Heart left ventricle (tissue), 16 donors: ENCODE data around the gene ARPP19. TPM values are rescaled to one million over a fixed set of nuclear protein-coding genes. Genes with fewer than 3 reads are reported as not detected.
A peak's percentile ranks its signal among the peaks of the same experiment; 100 is the strongest.
"Not testable (repeated sequence)": the region's sequence is repeated elsewhere in the genome, so short reads cannot be mapped to it uniquely, and the experiment has no call there.

Experiments used
- ATAC-seq, 4 donors: fragments of 200-7000 bp; cut with Tn5 transposase; one replicate each; pipeline ENCODE4 v1.9.1; 2020 to 2022; ENCODE audit warnings: moderate library complexity in 4 of 4, mild to moderate bottlenecking in 3 of 4, moderate number of reproducible peaks in 1 of 4
- DNase-seq, 5 donors: peaks; one replicate each; pipeline ENCODE4 v3.0.0-alpha.2; 2020
- H3K27ac ChIP-seq, 12 donors: fragments of 200-600 bp; sonication (generic) in 4 of 12; one replicate each; pipeline versions ENCODE4 v1.5.0 to v1.8.0; 2016 to 2022; ENCODE audit warnings: mild to moderate bottlenecking in 2 of 12
- H3K27me3 ChIP-seq, 9 donors: fragments of 200-600 bp; sonication (generic) in 2 of 9; one replicate each; pipeline versions ENCODE4 v1.5.1 to v1.8.0; 2016 to 2022; ENCODE audit warnings: mild to moderate bottlenecking in 3 of 9
- H3K36me3 ChIP-seq, 9 donors: fragments of 200-600 bp; sonication (generic) in 2 of 9; one replicate each; pipeline versions ENCODE4 v1.5.0 to v1.8.0; 2018 to 2022; ENCODE audit warnings: mild to moderate bottlenecking in 2 of 9
- H3K4me1 ChIP-seq, 12 donors: fragments of 200-600 bp; sonication (generic) in 4 of 12; one replicate each; pipeline versions ENCODE4 v1.5.0 to v1.8.0; 2016 to 2022; ENCODE audit warnings: mild to moderate bottlenecking in 3 of 12
- H3K4me3 ChIP-seq, 12 donors: fragments of 200-600 bp; sonication (generic) in 4 of 12; one replicate each; pipeline versions ENCODE4 v1.5.0 to v1.8.0; 2017 to 2022; ENCODE audit warnings: mild to moderate bottlenecking in 9 of 12, moderate library complexity in 4 of 12
- H3K9me3 ChIP-seq, 12 donors: fragments of 200-600 bp; sonication (generic) in 4 of 12; one replicate each; pipeline versions ENCODE4 v1.5.0 to v1.8.0; 2016 to 2022; ENCODE audit warnings: mild to moderate bottlenecking in 1 of 12
- POLR2A ChIP-seq, 2 donors: fragments of 450-650 bp; IDR thresholded peaks; one replicate each; pipeline ENCODE4 v1.6.1; 2017; ENCODE audit warnings: antibody characterized with exemption in 2 of 2, mild to moderate bottlenecking in 2 of 2, moderate library complexity in 2 of 2
- whole genome bisulfite sequencing, 4 donors: extraction: QIAGEN DNeasy Blood & Tissue Kit in 2 of 4; methylation state at CpG; one replicate each; pipeline versions ENCODE4 v1.1.5 to v1.1.7; 2013 to 2018; 5-methylcytosine and 5-hydroxymethylcytosine counted together
- intact Hi-C, 10 donors: fragments of 100-400 bp; cut with DNase I; formaldehyde crosslinking; loops; one replicate each; pipeline versions ENCODE4 v1.11.1 to v1.14.2; 2022
- polyA plus RNA-seq, 2 donors: library from polyadenylated mRNA; stranded (reverse); fragments of 200-250 nt; gene quantifications; one replicate each; pipeline ENCODE4 v1.2.3, GENCODE V29; 2013
- total RNA-seq, 9 donors: library from RNA; depleted of rRNA in 2 of 9; stranded (reverse); fragments of >200 nt in 2 of 9; fragmentation: NEBNext Ultra II Directional in 3 of 9; extraction: Animal tissue kit (Norgen Biotek cat#: 25700) in 3 of 9; gene quantifications; one replicate each; pipeline versions ENCODE4 v1.1.0 to v1.2.4, GENCODE V29; 2016 to 2023
- TF ChIP-seq, protein P1 (sequence below), 12 donors: fragments of 200-600 bp; sonication (generic) in 4 of 12; IDR thresholded peaks; one replicate each; pipeline versions ENCODE4 v1.5.0 to v1.8.0; 2018 to 2022; ENCODE audit warnings: antibody characterized with exemption in 12 of 12, mild to moderate bottlenecking in 5 of 12
- donor health status: ischemic (EF 13 %, LVEDD 7.1; RV severe dilation, severe dysfunction).
- donor health status: healthy with polysubstance abuse.
- donor health status: DM: no; HTN: yes; CAD: no.
- donor health status: DM: no; HTN: no; CAD: no.
- donor health status: ischemic (EF 25% LVEDD 6.9; RV normal size, moderate dysfunction).
- donor health status: ischemic (EF 25% LVEDD 5.7; RV mildly dilated, moderate dysfunction).
- donor health status: healthy.
- donor health status: DM: yes; HTN: yes; CAD: no.
- donor health status: ischemic (EF 35%, LVEDD 5.7; RV mildly dilated, moderate dysfunction).
- donor health status: nonischemic (EF 11% LVEDD 7.7; RV severe dilation, severe dysfunction).
- donor health status: DM: yes; HTN: yes; CAD: no.
- donor health status: PGD.
- donor health status: ischemic (EF 29% LVEDD 5.4; RV normal size, mild dysfunction).
- donor health status: nonischemic (EF 23%, LVEDD 6.1; RV moderate dilation, normal function).

The ARPP19 gene
- total and polyA plus RNA-seq, 11 donors = 28.5 to 182 (median 147) TPM

DNA sequence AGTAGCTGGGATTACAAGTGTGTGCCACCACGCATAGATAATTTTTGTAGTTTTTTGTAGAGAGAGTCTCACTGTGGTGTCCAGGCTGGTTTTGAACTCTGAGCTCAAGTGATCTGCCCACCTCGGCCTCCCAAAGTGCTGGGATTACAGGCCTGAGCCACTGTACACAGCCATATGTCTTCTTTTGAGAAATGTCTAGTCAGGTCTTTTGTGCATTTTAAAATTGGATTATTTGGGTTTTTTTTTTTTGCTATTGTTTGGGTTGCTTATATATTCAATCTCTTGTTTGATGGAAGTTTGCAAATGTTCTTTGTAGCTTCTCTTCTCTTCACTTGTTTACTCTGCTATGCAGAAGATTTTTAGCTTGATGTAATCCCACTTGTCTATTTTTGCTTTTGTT lies 6.2 kb upstream of the ARPP19 start:
- DNase-seq = no peak
- no peak for ATAC-seq
- Histone ChIP-seq H3K4me3 (no peak overlapping the region), H3K27ac (no peak overlapping the region), H3K4me1 (no peaks in the 10 kb centered on the region), H3K9me3 (peaks cover 0 to 4% (median 0%) of the 10 kb centered on the region in 12 donors), H3K36me3 (peaks cover 0 to 8% (median 0%) of the 10 kb centered on the region in 9 donors), H3K27me3 (no peaks in the 10 kb centered on the region)
- 88 to 97% (median 95%) methylated on average over 2 of the region's 2 CpGs for WGBS, 4 donors
- intact Hi-C loops = loop anchor here in 1 of 10 donors (10.0 kb wide), 1 partner anchor 100 kb away; the partner anchor contains the start of gene ATOSA
- no peak for TF ChIP-seq POLR2A (IDR thresholded peaks at IDR 0.05)
- TF ChIP-seq, protein P1, sequence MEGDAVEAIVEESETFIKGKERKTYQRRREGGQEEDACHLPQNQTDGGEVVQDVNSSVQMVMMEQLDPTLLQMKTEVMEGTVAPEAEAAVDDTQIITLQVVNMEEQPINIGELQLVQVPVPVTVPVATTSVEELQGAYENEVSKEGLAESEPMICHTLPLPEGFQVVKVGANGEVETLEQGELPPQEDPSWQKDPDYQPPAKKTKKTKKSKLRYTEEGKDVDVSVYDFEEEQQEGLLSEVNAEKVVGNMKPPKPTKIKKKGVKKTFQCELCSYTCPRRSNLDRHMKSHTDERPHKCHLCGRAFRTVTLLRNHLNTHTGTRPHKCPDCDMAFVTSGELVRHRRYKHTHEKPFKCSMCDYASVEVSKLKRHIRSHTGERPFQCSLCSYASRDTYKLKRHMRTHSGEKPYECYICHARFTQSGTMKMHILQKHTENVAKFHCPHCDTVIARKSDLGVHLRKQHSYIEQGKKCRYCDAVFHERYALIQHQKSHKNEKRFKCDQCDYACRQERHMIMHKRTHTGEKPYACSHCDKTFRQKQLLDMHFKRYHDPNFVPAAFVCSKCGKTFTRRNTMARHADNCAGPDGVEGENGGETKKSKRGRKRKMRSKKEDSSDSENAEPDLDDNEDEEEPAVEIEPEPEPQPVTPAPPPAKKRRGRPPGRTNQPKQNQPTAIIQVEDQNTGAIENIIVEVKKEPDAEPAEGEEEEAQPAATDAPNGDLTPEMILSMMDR (IDR thresholded peaks at IDR 0.05) = no peak

DNA sequence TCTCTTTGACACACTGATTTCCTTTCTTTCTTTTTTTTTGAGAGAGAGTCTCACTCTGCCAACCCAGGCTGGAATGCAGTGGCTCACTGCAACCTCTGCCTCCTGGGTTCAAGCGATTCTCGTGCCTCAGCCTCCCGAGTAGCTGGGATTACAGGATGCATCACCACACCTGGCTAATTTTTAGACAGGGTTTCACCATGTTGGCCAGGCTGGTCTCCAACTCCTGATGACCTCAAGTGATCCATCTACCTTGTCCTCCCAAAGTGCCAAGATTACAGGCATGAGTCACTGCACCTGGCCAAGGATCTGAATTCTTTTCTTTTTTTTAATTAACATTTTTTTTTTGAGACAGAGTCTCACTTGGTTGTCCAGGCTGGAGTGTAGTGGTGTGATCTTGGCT lies 5.8 kb upstream of the ARPP19 start:
- not testable (repeated sequence) for DNase-seq
- WGBS, 4 donors = 93 to 97% (median 95%) methylated on average over 3 of the region's 3 CpGs

GRCh38 chr15:52567871-52568600 lies 794 bp downstream of the ARPP19 start:
- peak; percentile 7 to 25 (median 14) for ATAC-seq
- Histone ChIP-seq H3K36me3 (peaks cover 0 to 4% (median 0%) of the 10 kb centered on the region in 9 donors), H3K27me3 (no peaks in the 10 kb centered on the region), H3K27ac (peak overlapping the region; percentile 78 to 96 (median 94)), H3K9me3 (no peaks in the 10 kb centered on the region), H3K4me3 (peak overlapping the region; percentile 63 to 94 (median 77)), H3K4me1 (peaks cover 2 to 55% (median 38%) of the 10 kb centered on the region in 12 donors)
- peak in 1 of 5 donors; percentile 31 for DNase-seq
- TF ChIP-seq, protein P1 (IDR thresholded peaks at IDR 0.05) = no peak
- TF ChIP-seq POLR2A (IDR thresholded peaks at IDR 0.05) = no peak
- intact Hi-C loops = loop anchor here in 5 of 10 donors (2.0 to 10.0 kb wide), 5 partner anchors 41 to 313 kb away; partner anchors contain the start of genes ATOSA (in 1 of the 5) and MYO5A (in 1 of the 5)
- WGBS, 4 donors = 2 to 4% (median 3%) methylated on average over 25 of the region's 25 CpGs

More for the DNA sequence above, 5.8 kb upstream of the ARPP19 start:
- H3K4me1 ChIP-seq, ATAC-seq, H3K36me3 ChIP-seq, H3K27ac ChIP-seq, H3K9me3 ChIP-seq, H3K27me3 ChIP-seq, H3K4me3 ChIP-seq: not testable (repeated sequence)
- intact Hi-C loops = loop anchor here in 1 of 10 donors (10.0 kb wide), 1 partner anchor 100 kb away; the partner anchor contains the start of gene ATOSA

DNA sequence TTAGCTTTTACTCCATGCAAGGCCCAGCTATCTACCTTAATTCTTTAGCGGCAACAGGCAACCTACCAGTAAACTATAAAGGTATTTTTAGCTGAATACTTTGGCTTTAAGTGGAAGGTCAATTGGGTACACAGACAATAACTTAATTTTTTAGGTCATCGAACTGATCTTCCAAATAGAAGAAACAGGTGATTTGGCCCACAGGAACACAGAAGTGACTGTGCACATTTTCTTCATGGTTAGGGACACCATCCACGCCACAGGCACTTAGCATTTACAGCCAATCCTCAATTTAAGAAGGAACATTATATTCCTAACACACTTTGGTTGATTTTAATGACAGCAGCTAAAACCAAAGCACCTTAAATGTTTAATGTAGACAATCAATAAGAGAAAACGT lies 1.9 kb downstream of the ARPP19 start:
- DNase-seq (no peak), ATAC-seq (no peak)
- intact Hi-C loops = loop anchor here in 5 of 10 donors (5.0 to 10.0 kb wide), 4 partner anchors 40 to 312 kb away; partner anchors contain the start of gene MYO5A (in 1 of the 5)
- H3K4me1 ChIP-seq = peaks cover 2 to 62% (median 45%) of the 10 kb centered on the region in 12 donors
- peaks cover 0 to 4% (median 0%) of the 10 kb centered on the region in 9 donors for H3K36me3 ChIP-seq
- TF ChIP-seq POLR2A (IDR thresholded peaks at IDR 0.05) = no peak
- TF ChIP-seq, protein P1 (IDR thresholded peaks at IDR 0.05) = no peak
- H3K4me3 ChIP-seq = peak overlapping the region in 11 of 12 donors; percentile 10 to 94 (median 76)
- H3K9me3 ChIP-seq = no peaks in the 10 kb centered on the region
- H3K27me3 ChIP-seq = no peaks in the 10 kb centered on the region
- 38 to 47% (median 46%) methylated on average over 4 of the region's 4 CpGs for WGBS, 4 donors
- peak overlapping the region; percentile 28 to 96 (median 81) for H3K27ac ChIP-seq

DNA sequence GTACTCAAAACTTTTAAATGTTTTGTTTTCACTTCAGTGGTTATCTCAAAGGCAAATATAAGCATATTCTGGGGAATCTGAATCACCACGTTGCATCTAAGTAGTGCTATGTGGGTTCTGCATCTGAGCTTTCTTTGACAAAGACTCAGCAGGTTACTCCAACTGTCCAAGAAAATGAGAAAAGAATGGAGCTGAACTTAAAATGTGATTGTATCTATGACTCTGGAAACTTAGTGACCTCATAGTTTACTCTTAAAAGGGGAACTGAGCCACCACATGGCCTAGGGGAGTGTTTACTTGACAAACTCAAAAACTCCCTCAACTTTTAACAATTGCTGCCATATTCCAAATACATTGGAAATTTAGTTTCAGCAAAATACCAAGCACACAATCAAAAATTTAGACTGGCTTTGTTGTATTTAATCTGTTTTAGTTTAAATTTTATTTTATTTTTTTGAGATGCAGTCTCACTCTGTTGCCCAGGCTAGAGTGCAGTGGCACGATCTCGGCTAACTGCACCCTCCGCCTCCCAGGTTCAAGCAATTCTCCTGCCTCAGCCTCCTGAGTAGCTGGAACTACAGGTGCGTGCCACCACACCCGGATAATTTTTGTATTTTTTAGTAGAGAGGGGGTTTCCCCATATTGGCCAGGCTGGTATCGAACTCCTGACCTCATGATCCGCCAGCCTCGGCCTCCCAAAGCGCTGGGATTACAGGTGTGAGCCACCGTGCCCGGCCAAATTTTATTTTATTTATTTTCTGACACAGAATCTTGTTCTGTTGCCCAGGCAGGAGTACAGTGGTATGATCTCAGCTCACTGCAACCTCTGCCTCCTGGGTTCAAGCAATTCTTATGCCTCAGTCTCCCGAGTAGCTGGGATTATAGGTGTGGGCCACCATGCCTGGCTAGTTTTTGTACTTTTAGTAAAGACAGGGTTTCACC lies 3.1 kb downstream of the ARPP19 start:
- Histone ChIP-seq H3K27ac (peak overlapping the region in 9 of 12 donors; percentile 15 to 96 (median 84)), H3K4me1 (peaks cover 2 to 74% (median 53%) of the 10 kb centered on the region in 12 donors)
- not testable (repeated sequence) for H3K27me3 ChIP-seq, H3K4me3 ChIP-seq, H3K9me3 ChIP-seq, DNase-seq, ATAC-seq, H3K36me3 ChIP-seq
- intact Hi-C loops = loop anchor here in 5 of 10 donors (5.0 to 10.0 kb wide), 4 partner anchors 38 to 311 kb away; partner anchors contain the start of gene MYO5A (in 1 of the 5)
- WGBS, 4 donors = 91 to 94% (median 93%) methylated on average over 13 of the region's 13 CpGs
